ENCODE data around the gene ANKRD50. TPM values are rescaled to one million over a fixed set of nuclear protein-coding genes. Genes with fewer than 3 reads are reported as not detected.

Gene ANKRD50
- total and polyA plus RNA-seq, 2 of the 13 experiments (the other 11 are each of a cell fraction or from before 2014, with no cell fraction given): 2.4 to 4.4 TPM

DNA sequence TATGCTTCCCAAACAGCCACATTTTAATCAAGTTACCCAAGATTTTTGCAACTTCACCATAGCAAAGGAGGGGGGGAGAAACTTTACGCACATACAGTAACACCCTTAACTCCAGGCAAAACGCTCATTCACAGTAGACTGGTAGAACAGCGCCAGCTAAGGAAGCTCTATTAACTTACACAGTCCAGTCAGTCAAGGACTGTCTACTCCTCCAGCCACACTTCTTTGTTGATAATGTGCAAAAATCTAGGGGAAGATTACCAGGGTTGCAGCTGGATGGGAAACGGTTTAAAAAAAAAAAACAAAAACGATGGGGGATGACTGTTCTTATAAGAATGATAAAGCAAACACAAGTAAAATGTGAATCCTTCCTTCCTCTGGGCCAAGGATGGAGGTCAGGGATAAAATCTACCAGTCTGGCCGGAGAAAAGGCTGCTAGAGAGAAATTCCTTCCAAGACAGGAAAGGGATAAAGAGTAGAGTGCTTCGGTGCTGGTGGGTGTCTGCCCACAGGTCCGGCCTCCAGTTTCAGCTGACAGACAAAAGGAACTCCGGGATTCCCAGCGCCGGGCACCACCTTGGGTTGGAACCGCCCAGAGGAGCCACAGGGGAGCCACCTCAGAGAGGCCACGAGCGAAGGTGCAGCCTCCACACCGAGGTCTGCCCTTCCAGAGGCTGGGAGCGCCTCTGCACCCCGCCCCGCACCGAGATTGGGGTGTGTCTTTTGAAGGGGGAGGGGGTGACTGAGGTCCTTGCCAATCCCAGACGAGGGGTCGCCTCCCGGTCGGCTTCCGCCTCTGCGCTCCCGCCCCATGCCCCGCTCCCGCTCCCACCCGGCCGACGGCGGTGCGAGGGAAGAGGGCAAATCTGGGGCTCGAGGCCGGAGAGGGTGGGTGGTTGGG lies 811 bp downstream of the ANKRD50 start (continued):
- TF ChIP-seq, protein P1, sequence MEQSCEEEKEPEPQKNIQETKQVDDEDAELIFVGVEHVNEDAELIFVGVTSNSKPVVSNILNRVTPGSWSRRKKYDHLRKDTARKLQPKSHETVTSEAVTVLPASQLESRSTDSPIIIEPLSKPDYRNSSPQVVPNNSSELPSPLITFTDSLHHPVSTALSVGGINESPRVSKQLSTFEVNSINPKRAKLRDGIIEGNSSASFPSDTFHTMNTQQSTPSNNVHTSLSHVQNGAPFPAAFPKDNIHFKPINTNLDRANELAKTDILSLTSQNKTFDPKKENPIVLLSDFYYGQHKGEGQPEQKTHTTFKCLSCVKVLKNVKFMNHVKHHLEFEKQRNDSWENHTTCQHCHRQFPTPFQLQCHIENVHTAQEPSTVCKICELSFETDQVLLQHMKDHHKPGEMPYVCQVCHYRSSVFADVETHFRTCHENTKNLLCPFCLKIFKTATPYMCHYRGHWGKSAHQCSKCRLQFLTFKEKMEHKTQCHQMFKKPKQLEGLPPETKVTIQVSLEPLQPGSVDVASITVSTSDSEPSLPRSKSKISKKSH (CRISPR knock-in tag; IDR thresholded peaks at IDR 0.05; ENCODE audit: borderline replicate concordance): 0 out of 2 replicates have a peak, but pooled peaks have one; percentile 17
- no peak for TF ChIP-seq ZSCAN25 (CRISPR knock-in tag; IDR thresholded peaks at IDR 0.05)
- TF ChIP-seq HNRNPUL1 (IDR thresholded peaks at IDR 0.05; ENCODE audit: low read depth, low read length): no peak
- no peak for TF ChIP-seq ZNF567 (CRISPR knock-in tag; IDR thresholded peaks at IDR 0.05; ENCODE audit: borderline replicate concordance)
- TF ChIP-seq ZKSCAN8 (CRISPR knock-in tag; IDR thresholded peaks at IDR 0.05; ENCODE audit: borderline replicate concordance): no peak
- TF ChIP-seq, protein P2, sequence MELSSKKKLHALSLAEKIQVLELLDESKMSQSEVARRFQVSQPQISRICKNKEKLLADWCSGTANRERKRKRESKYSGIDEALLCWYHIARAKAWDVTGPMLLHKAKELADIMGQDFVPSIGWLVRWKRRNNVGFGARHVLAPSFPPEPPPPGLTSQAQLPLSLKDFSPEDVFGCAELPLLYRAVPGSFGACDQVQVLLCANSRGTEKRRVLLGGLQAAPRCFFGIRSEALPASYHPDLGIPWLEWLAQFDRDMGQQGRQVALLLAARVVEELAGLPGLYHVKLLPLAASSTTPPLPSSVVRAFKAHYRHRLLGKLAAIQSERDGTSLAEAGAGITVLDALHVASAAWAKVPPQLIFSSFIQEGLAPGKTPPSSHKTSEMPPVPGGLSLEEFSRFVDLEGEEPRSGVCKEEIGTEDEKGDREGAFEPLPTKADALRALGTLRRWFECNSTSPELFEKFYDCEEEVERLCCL (CRISPR knock-in tag; IDR thresholded peaks at IDR 0.05; ENCODE audit: borderline replicate concordance): no peak
- TF ChIP-seq ASH2L (IDR thresholded peaks at IDR 0.05; ENCODE audit: insufficient read length, low read depth, low read length): peak; percentile 15
- TF ChIP-seq PPARG (CRISPR knock-in tag; conservative IDR thresholded peaks at IDR 0.05): no peak
- no peak; the same call in 1 of the 2 replicates for TF ChIP-seq ZNF777 (CRISPR knock-in tag; IDR thresholded peaks at IDR 0.05)
- TF ChIP-seq ZNF329 (CRISPR knock-in tag; IDR thresholded peaks at IDR 0.05; ENCODE audit: low read depth): no peak
- TF ChIP-seq ZNF292 (CRISPR knock-in tag; IDR thresholded peaks at IDR 0.05; ENCODE audit: borderline replicate concordance, low read depth): no peak
- TF ChIP-seq MAFF (IDR thresholded peaks at IDR 0.05; ENCODE audit: low read depth, low read length): no peak
- TF ChIP-seq ZNF446 (CRISPR knock-in tag; IDR thresholded peaks at IDR 0.05): 0 out of 2 replicates have a peak, but pooled peaks have one; percentile 42
- no peak for TF ChIP-seq AGO1 (IDR thresholded peaks at IDR 0.05; ENCODE audit: low read depth, low read length, poor library complexity, severe bottlenecking)
- no peak for TF ChIP-seq ZNF337 (CRISPR knock-in tag; IDR thresholded peaks at IDR 0.05; ENCODE audit: borderline replicate concordance, low read depth)
- TF ChIP-seq ZFP41 (CRISPR knock-in tag; IDR thresholded peaks at IDR 0.05; ENCODE audit: borderline replicate concordance): no peak
- TF ChIP-seq NR2F6 (IDR thresholded peaks at IDR 0.05): no peak
- TF ChIP-seq NR2F6 (CRISPR knock-in tag; IDR thresholded peaks at IDR 0.05): no peak
- TF ChIP-seq NFIB (CRISPR knock-in tag; IDR thresholded peaks at IDR 0.05; ENCODE audit: borderline replicate concordance): no peak
- TF ChIP-seq AHR (CRISPR knock-in tag; IDR thresholded peaks at IDR 0.05): no peak
- TF ChIP-seq, protein P3, sequence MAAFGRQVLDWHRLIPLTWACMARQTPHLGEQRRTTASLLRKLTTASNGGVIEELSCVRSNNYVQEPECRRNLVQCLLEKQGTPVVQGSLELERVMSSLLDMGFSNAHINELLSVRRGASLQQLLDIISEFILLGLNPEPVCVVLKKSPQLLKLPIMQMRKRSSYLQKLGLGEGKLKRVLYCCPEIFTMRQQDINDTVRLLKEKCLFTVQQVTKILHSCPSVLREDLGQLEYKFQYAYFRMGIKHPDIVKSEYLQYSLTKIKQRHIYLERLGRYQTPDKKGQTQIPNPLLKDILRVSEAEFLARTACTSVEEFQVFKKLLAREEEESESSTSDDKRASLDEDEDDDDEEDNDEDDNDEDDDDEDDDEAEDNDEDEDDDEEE (CRISPR knock-in tag; IDR thresholded peaks at IDR 0.05): 0 out of 2 replicates have a peak, but pooled peaks have one; percentile 60
- TF ChIP-seq ZFX (CRISPR knock-in tag; IDR thresholded peaks at IDR 0.05; ENCODE audit: low read depth): 0 out of 2 replicates have a peak, but pooled peaks have one; percentile 11
- TF ChIP-seq NKX3-1 (CRISPR knock-in tag; IDR thresholded peaks at IDR 0.05): no peak
- no peak for TF ChIP-seq ZFP90 (CRISPR knock-in tag; IDR thresholded peaks at IDR 0.05; ENCODE audit: borderline replicate concordance)
- TF ChIP-seq KDM6A (CRISPR knock-in tag; IDR thresholded peaks at IDR 0.05; ENCODE audit: low read depth): no peak
- no peak for TF ChIP-seq ZNF83 (CRISPR knock-in tag; IDR thresholded peaks at IDR 0.05; ENCODE audit: borderline replicate concordance)
